Fibroblast of skin of scalp (primary cell): Measurements from ENCODE around the gene NPLOC4.
"Not testable (repeated sequence)": the region's sequence is repeated elsewhere in the genome, so short reads cannot be mapped to it uniquely, and the experiment has no call there.

Source experiments
- DNase-seq: peaks from one replicate; pipeline ENCODE4 v3.0.0-alpha.2; 2013

Gene NPLOC4

GRCh38 chr17:81631482-81631881, 5.4 kb downstream of the NPLOC4 start:
- DNase-seq, result no peak

- DNase-seq, result no peak
These were observed 6.6 kb downstream of the NPLOC4 start for GRCh38 chr17:81630274-81630673.

GRCh38 chr17:81621494-81622130, 15.3 kb downstream of the NPLOC4 start:
- no peak for DNase-seq

GRCh38 chr17:81618307-81618706, 18.6 kb downstream of the NPLOC4 start:
- DNase-seq, result not testable (repeated sequence)

- DNase-seq, result no peak
These were observed 20.0 kb downstream of the NPLOC4 start for GRCh38 chr17:81616877-81617276.

- DNase-seq, result no peak
These were observed 21.4 kb downstream of the NPLOC4 start for GRCh38 chr17:81615401-81615930.

- no peak for DNase-seq
These were observed 24.5 kb downstream of the NPLOC4 start for GRCh38 chr17:81612172-81612970.

GRCh38 chr17:81609541-81610311, 27.2 kb downstream of the NPLOC4 start:
- DNase-seq, result no peak

- DNase-seq, result no peak
These were observed 28.3 kb downstream of the NPLOC4 start for GRCh38 chr17:81608605-81609004.

GRCh38 chr17:81608082-81608481, 28.8 kb downstream of the NPLOC4 start:
- DNase-seq, result no peak

- DNase-seq, result no peak
These were observed 29.5 kb downstream of the NPLOC4 start for GRCh38 chr17:81607431-81607830.

GRCh38 chr17:81603846-81604610, 32.9 kb downstream of the NPLOC4 start:
- DNase-seq, result no peak

GRCh38 chr17:81601525-81602120, 35.3 kb downstream of the NPLOC4 start:
- peak; percentile 81 for DNase-seq

GRCh38 chr17:81599719-81600486, 37.0 kb downstream of the NPLOC4 start:
- peak; percentile 86 for DNase-seq

GRCh38 chr17:81593105-81593871, 43.6 kb downstream of the NPLOC4 start:
- DNase-seq, result no peak

- no peak for DNase-seq
These were observed 44.9 kb downstream of the NPLOC4 start for GRCh38 chr17:81591971-81592370.

- DNase-seq, result no peak
These were observed 46.8 kb downstream of the NPLOC4 start for GRCh38 chr17:81590121-81590520.

GRCh38 chr17:81589612-81590011, 47.3 kb downstream of the NPLOC4 start:
- DNase-seq, result no peak

GRCh38 chr17:81586096-81586495, 50.8 kb downstream of the NPLOC4 start:
- peak; percentile 42 for DNase-seq

GRCh38 chr17:81584771-81585170, 52.1 kb downstream of the NPLOC4 start:
- not testable (repeated sequence) for DNase-seq
